H1 (cell line): Measurements from ENCODE around the gene AXIN2. TPM values are rescaled to one million over a fixed set of nuclear protein-coding genes. Genes with fewer than 3 reads are reported as not detected.

Experiments
- CTCF ChIA-PET: fragments of 300-600 bp; sonication (Branson Sonifier 250); formaldehyde crosslinking; loops from one replicate; lab custom pipeline; 2021; ENCODE audit not compliant: partially characterized antibody; lab: Charles Lee
- POLR2A ChIA-PET: fragments of 300-600 bp; sonication (Branson Sonifier 250); formaldehyde crosslinking; loops from one replicate; lab custom pipeline; 2021; ENCODE audit warnings: inconsistent platforms; ENCODE audit not compliant: partially characterized antibody; lab: Charles Lee
- DNase-seq, 2 experiments: peaks; one replicate each; pipeline versions ENCODE4 v3.0.0 to v3.0.0-alpha.2; 2010 to 2022; ENCODE audit warnings: low spot score in 2 of 2, low read depth in 1 of 2, mixed read lengths in 1 of 2
- FAIRE-seq: peaks from 2 replicates; lab custom pipeline; 2011; peaks lifted over from hg19 to GRCh38; lab: Jason Lieb, UNC
- H2AFZ ChIP-seq: 2 replicates; pipeline ENCODE4 v1.8.1; 2012; ENCODE audit warnings: low read length, inconsistent platforms
- H2AK5ac ChIP-seq: 2 replicates; pipeline ENCODE4 v1.6.1; 2013; ENCODE audit warnings: low read depth, low read length
- H2BK120ac ChIP-seq: replicated peaks from 2 replicates; pipeline ENCODE3; 2013; ENCODE audit warnings: low read depth, low read length, inconsistent platforms
- H2BK12ac ChIP-seq: 2 replicates; pipeline ENCODE4 v1.6.1; 2013; ENCODE audit warnings: low read depth, low read length
- H2BK15ac ChIP-seq: 2 replicates; pipeline ENCODE4 v1.6.1; 2013; ENCODE audit warnings: low read length
- H2BK20ac ChIP-seq: 2 replicates; pipeline ENCODE4 v1.6.1; 2013; ENCODE audit warnings: low read length
- H2BK5ac ChIP-seq: 2 replicates; pipeline ENCODE4 v1.6.1; 2013; ENCODE audit warnings: low read depth, low read length
- H3K14ac ChIP-seq: 2 replicates; pipeline ENCODE4 v1.6.1; 2013; ENCODE audit warnings: inconsistent platforms; ENCODE audit not compliant: insufficient read length
- H3K18ac ChIP-seq: 2 replicates; pipeline ENCODE4 v1.6.1; 2013; ENCODE audit warnings: low read length; ENCODE audit errors: extremely low read depth
- H3K23ac ChIP-seq: 2 replicates; pipeline ENCODE4 v1.6.1; 2013; ENCODE audit warnings: inconsistent platforms; ENCODE audit not compliant: insufficient read length
- H3K23me2 ChIP-seq: 2 replicates; pipeline ENCODE4 v1.6.1; 2013; ENCODE audit warnings: low read depth, low read length
- H3K27ac ChIP-seq: 2 replicates; pipeline ENCODE4 v1.6.1; 2011; ENCODE audit warnings: low read depth, low read length, inconsistent platforms
- H3K27me3 ChIP-seq, 4 experiments: replicated peaks in 1 of 4; 1 replicate in 1 of 4; 2 replicates in 3 of 4; pipeline versions ENCODE4 v1.6.1 to v1.8.1; 2011 to 2013; ENCODE audit warnings: low read length in 3 of 4, mild to moderate bottlenecking in 3 of 4, inconsistent platforms in 2 of 4, mixed read lengths in 2 of 4, moderate library complexity in 1 of 4; ENCODE audit not compliant: control insufficient read depth in 3 of 4, insufficient read depth in 3 of 4; ENCODE audit errors: extremely low read depth in 1 of 4
- H3K36me3 ChIP-seq, 4 experiments: 2 replicates each; pipeline versions ENCODE4 v1.6.1 to v1.8.1; 2011 to 2013; ENCODE audit warnings: mild to moderate bottlenecking in 4 of 4, low read length in 3 of 4, moderate library complexity in 2 of 4, control low read depth in 1 of 4, inconsistent platforms in 1 of 4; ENCODE audit not compliant: insufficient read depth in 4 of 4, control insufficient read depth in 2 of 4
- H3K4ac ChIP-seq: replicated peaks from 2 replicates; pipeline ENCODE3; 2013; ENCODE audit warnings: low read length, low read depth, mixed read lengths, inconsistent platforms; ENCODE audit not compliant: insufficient read length
- H3K4me1 ChIP-seq, 4 experiments: replicated peaks in 1 of 4; 1 replicate in 1 of 4; 2 replicates in 3 of 4; pipeline versions ENCODE4 v1.6.1 to v1.8.1; 2011 to 2013; ENCODE audit warnings: low read length in 3 of 4, inconsistent platforms in 2 of 4, mixed read lengths in 1 of 4; ENCODE audit not compliant: insufficient read depth in 4 of 4, control insufficient read depth in 3 of 4
- H3K4me2 ChIP-seq, 2 experiments: 2 replicates each; pipeline versions ENCODE4 v1.6.1 to v1.8.1; 2011 to 2013; ENCODE audit warnings: low read depth in 2 of 2, low read length in 2 of 2, control low read depth in 1 of 2, inconsistent platforms in 1 of 2, mild to moderate bottlenecking in 1 of 2; ENCODE audit not compliant: insufficient read depth in 1 of 2
- H3K4me3 ChIP-seq, 4 experiments: fragments of 200-600, 300-600 bp in 1 of 4; sonication (generic), shearing (Covaris generic), sonication (Bioruptor Twin) in 1 of 4; 2 replicates each; pipeline versions ENCODE4 v1.5.1 to v1.8.1; 2011 to 2016; ENCODE audit warnings: low read length in 4 of 4, low read depth in 3 of 4, control low read depth in 2 of 4, inconsistent platforms in 2 of 4, mild to moderate bottlenecking in 2 of 4, mixed read lengths in 1 of 4, moderate library complexity in 1 of 4; ENCODE audit not compliant: insufficient read depth in 2 of 4; ENCODE audit errors: extremely low read depth in 1 of 4
- H3K56ac ChIP-seq: replicated peaks from 2 replicates; pipeline ENCODE3; 2013; ENCODE audit warnings: low read depth, mild to moderate bottlenecking, mixed read lengths, low read length, inconsistent platforms; ENCODE audit not compliant: insufficient read length
- H3K79me1 ChIP-seq: 2 replicates; pipeline ENCODE4 v1.6.1; 2013; ENCODE audit warnings: low read depth, low read length, control low read depth
- H3K79me2 ChIP-seq, 2 experiments: 2 replicates each; pipeline versions ENCODE4 v1.6.1 to v1.8.1; 2012 to 2013; ENCODE audit warnings: low read length in 2 of 2, mild to moderate bottlenecking in 2 of 2, inconsistent platforms in 1 of 2; ENCODE audit not compliant: insufficient read depth in 2 of 2, control insufficient read depth in 1 of 2
- H3K9ac ChIP-seq, 4 experiments: replicated peaks in 1 of 4; 1 replicate in 1 of 4; 2 replicates in 3 of 4; pipeline versions ENCODE4 v1.6.1 to v1.8.1; 2011 to 2013; ENCODE audit warnings: low read depth in 3 of 4, low read length in 3 of 4, control low read depth in 2 of 4, mild to moderate bottlenecking in 2 of 4, moderate library complexity in 2 of 4, inconsistent platforms in 1 of 4; ENCODE audit errors: extremely low read depth in 1 of 4
- H3K9me3 ChIP-seq, 2 experiments: 2 replicates each; pipeline versions ENCODE4 v1.6.1 to v1.8.1; 2012 to 2013; ENCODE audit warnings: mild to moderate bottlenecking in 2 of 2, moderate library complexity in 2 of 2, control low read depth in 1 of 2, inconsistent platforms in 1 of 2, low read depth in 1 of 2, low read length in 1 of 2, mixed read lengths in 1 of 2; ENCODE audit not compliant: insufficient read depth in 2 of 2
- H4K20me1 ChIP-seq, 2 experiments: replicated peaks in 1 of 2; 2 replicates each; pipeline versions ENCODE3 to v1.8.1; 2011 to 2013; ENCODE audit warnings: inconsistent platforms in 2 of 2, low read length in 2 of 2, mild to moderate bottlenecking in 1 of 2; ENCODE audit not compliant: insufficient read depth in 2 of 2, control insufficient read depth in 1 of 2
- H4K5ac ChIP-seq: 2 replicates; pipeline ENCODE4 v1.6.1; 2013; ENCODE audit warnings: low read length, low read depth, mixed read lengths, inconsistent platforms; ENCODE audit not compliant: insufficient read length
- H4K8ac ChIP-seq: 2 replicates; pipeline ENCODE4 v1.8.0; 2013; ENCODE audit warnings: mild to moderate bottlenecking, moderate library complexity, low read length, inconsistent platforms; ENCODE audit not compliant: insufficient read depth; ENCODE audit errors: extremely low read depth
- H4K91ac ChIP-seq: replicated peaks from 2 replicates; pipeline ENCODE3; 2013; ENCODE audit warnings: low read length, mixed read lengths, inconsistent platforms; ENCODE audit not compliant: insufficient read length
- BRCA1 ChIP-seq: IDR thresholded peaks from 2 replicates; pipeline ENCODE4 v1.6.1; 2012; ENCODE audit warnings: low read depth, low read length, improper control_type of control experiment
- E2F6 ChIP-seq: IDR thresholded peaks from 2 replicates; pipeline ENCODE4 v1.6.1; 2012; ENCODE audit warnings: inconsistent platforms
- whole genome bisulfite sequencing, 2 experiments: shearing (Covaris generic) in 1 of 2; methylation state at CpG; one replicate each; pipeline versions ENCODE4 v1.1.6 to v1.1.7; 2013 to 2015; ENCODE audit warnings: low lambda C conversion rate in 2 of 2, mixed read lengths in 2 of 2, inconsistent platforms in 1 of 2, low coverage in 1 of 2, missing lambda C conversion rate in 1 of 2; ENCODE audit not compliant: insufficient replicate concordance in 2 of 2, insufficient coverage in 1 of 2, insufficient read length in 1 of 2; ENCODE audit errors: extremely low coverage in 1 of 2, missing lambda C conversion rate in 1 of 2; 5-methylcytosine and 5-hydroxymethylcytosine counted together
- polyA plus RNA-seq, 7 experiments: library from polyadenylated mRNA; depleted of rRNA in 3 of 7; stranded (reverse) in 5 of 7; unstranded in 2 of 7; fragments of >200 nt in 5 of 7; fragments of 200-250 nt in 2 of 7; gene quantifications; 1 replicate in 5 of 7; 2 replicates in 1 of 7; 4 replicates in 1 of 7; pipeline versions ENCODE4 v1.2.1 to v1.2.3, GENCODE V29; 2011 to 2013; ENCODE audit warnings: missing spikeins in 2 of 7, mixed read lengths in 2 of 7
- total RNA-seq: library from RNA; stranded (reverse); fragmentation: NEBNext Ultra II Directional; extraction: Animal tissue kit (Norgen Biotek cat#: 25700); gene quantifications from 2 replicates; pipeline ENCODE4 v1.2.1, GENCODE V29; 2021

Gene AXIN2
- total and polyA plus RNA-seq, 2 of the 8 experiments (the other 6 are each of a cell fraction or from before 2014, with no cell fraction given): 17.7 to 33.4 TPM

DNA sequence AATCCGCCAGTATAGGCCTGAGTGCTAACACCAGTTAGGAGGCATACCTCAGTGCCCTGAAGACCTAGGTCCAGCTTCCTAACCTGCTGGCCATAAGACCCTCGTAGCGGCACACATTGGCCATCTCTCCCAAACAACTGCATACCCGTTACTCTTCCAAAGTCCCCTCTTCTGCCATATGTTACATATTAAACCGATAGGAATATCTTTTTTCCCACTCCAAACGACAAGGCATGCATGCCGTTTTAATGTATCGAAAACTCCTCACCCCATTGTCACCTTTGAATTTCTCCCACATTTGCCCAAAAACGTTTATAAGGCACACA lies 721 bp upstream of the AXIN2 start:
- Histone ChIP-seq H3K9ac (no peak overlapping the region), H2BK20ac (peak overlapping the region; percentile 97), H3K27ac (no peak overlapping the region), H2BK12ac (peak overlapping the region; percentile 93; the same call in 1 of the 2 replicates), H2AK5ac (peak overlapping the region; percentile 78; the same call in 1 of the 2 replicates), H3K18ac (peak overlapping the region; percentile 91; the same call in 1 of the 2 replicates), H2AFZ (no peak overlapping the region), H3K56ac (peak overlapping the region; percentile 10), H4K8ac (peak overlapping the region; percentile 11; the same call in 1 of the 2 replicates), H3K9me3 (no peaks in the 10 kb centered on the region), H4K20me1 (peaks cover 12 to 13% of the 10 kb centered on the region in 2 experiments), H3K4me3 (peak overlapping the region in 2 of 4 experiments; percentile 12 to 50; a peak in 3 of 8 replicates), H4K5ac (peak overlapping the region; percentile 13), H3K79me2 (peaks cover 0 to 18% of the 10 kb centered on the region in 2 experiments; a peak in 3 of 4 replicates), H3K27me3 (peaks cover 0 to 7% (median 1%) of the 10 kb centered on the region in 4 experiments; a peak in 2 of 7 replicates), H3K4me2 (peak overlapping the region; percentile 55 to 72), H3K14ac (no peak overlapping the region), H3K23me2 (peaks cover 9% of the 10 kb centered on the region), H2BK5ac (peak overlapping the region; percentile 72; the same call in 1 of the 2 replicates), H3K4ac (peak overlapping the region; percentile 87), H2BK15ac (peak overlapping the region; percentile 92; the same call in 1 of the 2 replicates), H3K23ac (peak overlapping the region; percentile 84), H4K91ac (peak overlapping the region; percentile 93), H3K36me3 (peaks cover 0 to 12% (median 10%) of the 10 kb centered on the region in 4 experiments; a peak in 5 of 8 replicates), H3K79me1 (peaks cover 8% of the 10 kb centered on the region; the same call in 1 of the 2 replicates), H3K4me1 (peaks cover 4 to 18% (median 12%) of the 10 kb centered on the region in 4 experiments), H2BK120ac (peak overlapping the region; percentile 98)
- ChIA-PET CTCF (no interaction called here), POLR2A (interaction anchor here (2.3 kb wide), 1 partner anchor 10 kb away, joined by 8 read pairs; no protein-coding TSS in a partner anchor)
- DNase-seq: no peak
- WGBS, 2 experiments: 73% methylated on average over 9 of the region's 9 CpGs; no CpG with 5 or more reads in 1 of the 2 experiments
- no peak for FAIRE-seq
- TF ChIP-seq E2F6 (peak; percentile 8; the same call in 1 of the 2 replicates), BRCA1 (no peak)
